Daoy (cell line): ENCODE results near the gene CYB5RL. TPM values are rescaled to one million over a fixed set of nuclear protein-coding genes. Genes with fewer than 3 reads are reported as not detected.
A peak's percentile ranks its signal among the peaks of the same experiment; 100 is the strongest.
"Not testable (repeated sequence)": the region's sequence is repeated elsewhere in the genome, so short reads cannot be mapped to it uniquely, and the experiment has no call there.

Experiments
- DNase-seq: peaks from one replicate; pipeline ENCODE4 v3.0.0-alpha.2; 2015; ENCODE audit warnings: low read depth
- total RNA-seq: library from RNA; depleted of rRNA; stranded (reverse); fragments of >200 nt; shearing (Covaris generic); gene quantifications from 2 replicates; pipeline ENCODE4 v1.2.3, GENCODE V29; 2014

Gene CYB5RL
- total RNA-seq, 1 experiment from 2014 or later: 8.9 TPM

DNA sequence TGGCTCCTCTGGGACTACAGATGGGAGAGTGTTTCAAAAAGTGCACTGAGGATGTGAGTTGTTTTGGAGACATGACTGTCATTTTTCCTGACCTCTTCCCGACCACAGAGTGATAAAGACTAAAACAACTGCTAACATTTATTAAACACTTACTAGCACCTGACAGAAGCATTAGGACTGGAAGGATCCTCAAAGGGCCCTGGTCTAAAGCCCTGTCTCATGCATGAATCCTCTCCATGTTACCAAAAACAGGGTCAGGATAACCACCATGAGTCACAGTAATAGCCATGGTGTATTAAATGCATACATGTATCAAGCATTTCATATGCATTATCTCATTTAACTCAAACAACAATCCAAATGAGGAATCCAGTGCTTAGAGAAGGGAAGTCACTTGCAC, 11.5 kb downstream of the CYB5RL start:
- no peak for DNase-seq

DNA sequence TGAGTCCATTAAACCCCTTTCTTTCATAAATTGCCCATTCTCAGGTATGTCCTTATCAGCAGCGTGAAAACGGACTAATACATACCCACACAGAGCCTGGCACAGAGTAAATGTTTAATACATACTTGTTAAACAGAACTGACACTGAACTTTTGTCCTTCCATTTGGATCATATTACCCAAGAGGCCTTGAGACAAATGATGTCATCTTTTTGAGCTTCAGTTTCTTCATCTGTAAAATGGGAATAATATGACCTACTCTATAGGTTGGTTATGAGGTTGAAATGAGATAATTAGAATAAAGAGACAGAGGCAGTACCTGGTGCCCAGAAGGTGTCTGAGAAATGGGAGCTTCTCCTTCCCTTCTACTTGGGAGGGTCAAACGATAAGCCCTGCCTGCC, 13.8 kb downstream of the CYB5RL start:
- no peak for DNase-seq

DNA sequence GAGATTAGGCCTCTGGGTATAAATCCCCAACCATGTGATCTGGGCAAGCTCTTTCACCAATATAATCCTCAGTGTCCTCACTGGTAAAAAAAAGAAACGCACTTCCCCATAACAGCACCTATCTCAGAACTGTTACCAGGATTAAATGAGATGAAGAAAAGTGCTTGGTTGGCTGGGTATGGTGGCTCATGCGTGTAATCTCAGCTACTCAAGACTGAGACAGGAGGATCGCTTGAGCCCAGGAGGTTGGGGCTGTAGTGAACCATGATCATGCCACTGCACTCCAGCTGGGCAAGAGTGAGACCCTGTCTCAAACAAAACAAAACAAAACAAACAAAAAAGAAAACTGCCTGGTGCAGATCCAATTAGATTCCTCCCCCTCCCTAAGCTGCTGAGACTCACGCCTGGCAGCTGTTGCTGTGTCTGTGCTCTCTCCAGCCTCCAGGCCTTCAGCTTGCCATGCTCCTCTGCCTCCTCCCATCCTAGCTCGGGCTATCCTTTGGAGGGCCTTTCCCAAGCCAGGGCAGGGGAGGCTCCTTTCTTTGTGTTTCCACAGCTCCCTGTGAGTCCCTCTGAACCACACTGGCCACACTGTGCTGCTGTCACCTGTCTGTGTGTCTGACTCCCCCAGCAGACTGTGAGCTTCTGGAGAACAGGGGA, 19.0 kb downstream of the CYB5RL start:
- DNase-seq: no peak

- DNase-seq: no peak
Observed at GRCh38 chr1:54178296-54179070, 21.3 kb downstream of the CYB5RL start.

GRCh38 chr1:54177726-54178125, 22.1 kb downstream of the CYB5RL start:
- no peak for DNase-seq

GRCh38 chr1:54176621-54177327, 23.1 kb downstream of the CYB5RL start:
- no peak for DNase-seq

DNA sequence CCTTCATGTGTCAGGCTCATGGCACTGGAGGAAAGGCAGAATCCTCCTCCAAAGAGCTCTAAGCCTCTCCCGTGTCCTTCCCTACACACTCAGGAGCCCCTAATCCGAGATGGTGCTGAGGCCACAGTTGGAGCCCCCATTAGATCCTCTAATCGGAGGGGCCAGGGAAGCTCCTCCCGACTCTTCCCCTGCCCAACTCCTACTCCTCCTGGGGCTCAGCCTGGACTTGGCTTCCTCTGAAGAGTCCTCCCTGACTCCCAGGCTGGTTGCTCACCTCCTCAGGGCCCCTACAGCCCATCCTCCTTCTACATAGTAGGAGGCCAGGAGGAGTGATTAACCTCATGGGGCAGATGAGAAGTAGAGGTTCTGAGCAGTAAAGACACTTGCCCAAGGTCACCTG, 25.7 kb downstream of the CYB5RL start:
- DNase-seq: no peak

DNA sequence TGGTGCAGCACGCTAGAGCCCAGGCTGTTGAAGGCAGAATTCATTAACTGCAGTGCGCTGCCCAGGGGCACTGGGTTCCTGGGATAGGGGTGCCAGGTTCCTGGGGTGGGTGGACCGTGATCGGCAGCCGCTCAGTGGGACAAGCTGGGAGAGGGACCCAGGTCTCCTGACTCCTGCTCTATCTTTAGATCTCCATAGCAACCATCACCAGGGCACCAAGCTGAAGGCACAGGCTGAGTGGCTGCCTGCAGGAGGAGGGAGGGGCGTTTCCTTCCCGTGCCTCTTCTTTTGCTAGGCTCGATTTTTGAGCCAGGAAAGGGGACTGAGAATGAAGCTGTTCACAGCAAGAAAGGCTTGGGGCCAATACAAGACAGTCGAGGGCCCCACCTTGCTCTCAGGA, 26.1 kb downstream of the CYB5RL start:
- no peak for DNase-seq

GRCh38 chr1:54172614-54173599, 26.9 kb downstream of the CYB5RL start:
- no peak for DNase-seq

DNA sequence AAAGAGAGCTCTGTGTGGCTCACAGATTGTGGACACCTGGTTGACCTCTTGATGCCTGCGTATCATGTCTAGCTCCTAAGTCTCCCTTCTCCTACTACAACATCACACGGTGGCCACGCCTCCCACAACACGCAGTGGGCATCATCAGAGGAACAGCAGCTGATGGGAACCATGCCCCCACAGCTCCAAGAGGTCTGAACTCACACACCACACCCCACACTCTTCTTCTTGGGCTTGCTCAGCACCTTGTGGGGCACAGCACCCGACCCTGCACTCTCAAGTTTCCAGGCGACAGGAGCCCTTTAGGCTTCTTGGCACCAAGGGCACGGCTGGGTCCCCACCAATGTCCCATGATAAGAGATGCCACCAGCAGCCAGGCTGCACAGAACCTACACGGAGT, 28.2 kb downstream of the CYB5RL start:
- DNase-seq: no peak

DNA sequence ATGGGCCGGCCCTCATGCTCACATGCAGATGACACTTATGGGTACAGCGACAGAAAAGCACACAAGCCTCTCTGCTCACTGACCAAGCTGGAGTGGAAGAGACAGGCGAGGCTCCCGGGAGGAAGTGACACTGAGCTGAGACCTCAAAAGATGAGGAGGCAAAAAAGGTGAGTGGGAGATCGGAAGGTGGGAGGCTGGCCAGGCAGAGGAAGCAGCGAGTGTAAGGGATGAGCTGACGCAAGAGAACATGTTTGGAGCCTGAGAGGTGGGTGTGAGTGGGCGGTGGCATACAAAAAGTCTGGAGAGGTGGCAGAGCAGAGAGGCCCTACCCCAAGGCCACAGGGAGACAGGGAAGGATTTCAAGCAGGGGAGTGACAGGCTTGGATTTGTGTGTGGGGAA, 28.8 kb downstream of the CYB5RL start:
- no peak for DNase-seq

DNA sequence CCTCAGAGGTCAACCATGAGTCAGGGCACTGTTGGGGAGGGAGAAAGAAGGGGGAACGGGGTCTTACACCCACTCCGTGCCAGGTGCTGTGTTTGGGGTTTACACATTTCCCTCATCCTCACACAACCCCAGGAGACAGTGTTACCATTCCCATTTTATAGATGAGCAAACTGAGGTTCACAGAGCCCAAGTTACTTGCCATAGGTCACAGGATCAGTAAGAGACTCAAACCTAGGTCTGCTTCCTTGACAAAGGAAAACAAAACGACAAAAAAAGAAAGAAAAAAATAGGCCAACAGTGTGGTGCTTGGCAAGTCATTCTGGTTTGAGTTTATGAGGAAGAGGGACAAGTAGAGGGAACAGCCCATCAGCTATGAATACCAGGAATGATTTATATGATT, 30.8 kb downstream of the CYB5RL start:
- no peak for DNase-seq

- DNase-seq: no peak
Observed at GRCh38 chr1:54168206-54168965, 31.4 kb downstream of the CYB5RL start.

- DNase-seq: peak; percentile 62
Observed at GRCh38 chr1:54167422-54168139, 32.2 kb downstream of the CYB5RL start.

DNA sequence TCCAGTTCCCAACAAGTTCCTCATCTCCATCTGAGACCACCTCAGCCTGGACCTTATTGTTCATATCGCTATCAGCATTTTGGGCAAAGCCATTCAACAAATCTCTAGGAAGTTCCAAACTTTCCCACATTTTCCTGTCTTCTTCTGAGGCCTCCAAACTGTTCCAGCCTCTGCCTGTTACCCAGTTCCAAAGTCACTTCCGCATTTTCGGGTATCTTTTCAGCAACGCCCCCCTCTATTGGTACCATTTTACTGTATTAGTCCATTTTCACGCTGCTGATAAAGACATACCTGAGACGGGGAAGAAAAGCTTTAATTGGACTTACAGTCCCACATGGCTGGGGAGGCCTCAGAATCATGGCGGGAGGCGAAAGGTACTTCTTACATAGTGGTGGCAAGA, 33.5 kb downstream of the CYB5RL start:
- DNase-seq: not testable (repeated sequence)

DNA sequence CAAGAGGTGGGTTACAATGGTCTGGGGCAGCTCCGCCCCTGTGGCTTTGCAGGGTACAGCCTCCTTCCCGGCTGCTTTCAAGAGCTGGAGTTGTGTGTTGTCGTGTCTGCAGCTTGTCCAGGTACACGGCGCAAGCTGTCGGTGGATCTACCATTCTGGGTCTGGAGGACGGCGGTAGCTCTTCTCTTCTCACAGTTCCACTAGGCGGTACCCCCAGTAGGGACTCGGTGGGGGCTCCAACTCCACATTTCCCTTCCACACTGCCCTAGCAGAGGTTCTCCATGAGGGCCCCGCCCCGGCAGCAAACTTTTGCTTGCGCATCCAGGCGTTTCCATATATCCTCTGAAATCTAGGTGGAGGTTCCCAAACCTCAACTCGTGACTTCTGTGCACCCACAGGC, 34.7 kb downstream of the CYB5RL start:
- no peak for DNase-seq

- DNase-seq: no peak
Observed at GRCh38 chr1:54163573-54163972, 36.3 kb downstream of the CYB5RL start.

DNA sequence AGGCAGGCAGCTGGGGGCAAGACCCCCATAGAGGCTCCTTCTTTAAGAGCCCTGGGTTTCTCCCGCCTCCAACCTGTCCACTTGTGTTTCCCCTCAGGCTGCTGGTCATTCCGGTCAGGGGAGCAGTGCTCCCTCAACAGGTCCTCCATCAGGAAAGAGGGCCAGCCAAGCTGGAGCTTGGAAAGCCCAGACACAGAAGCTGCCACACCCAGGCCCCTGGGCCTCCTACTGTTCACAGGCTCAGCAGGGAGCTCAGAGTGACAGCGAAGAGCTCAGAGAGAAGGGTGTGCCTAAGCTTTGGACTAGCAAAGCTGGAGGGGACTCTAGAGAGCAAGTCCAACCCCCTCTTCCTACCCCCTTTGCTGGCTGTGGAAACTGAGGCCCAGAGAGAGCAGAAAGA, 36.8 kb downstream of the CYB5RL start:
- DNase-seq: no peak

GRCh38 chr1:54161495-54162168, 38.2 kb downstream of the CYB5RL start:
- DNase-seq: no peak

- DNase-seq: no peak
Observed at GRCh38 chr1:54160351-54160750, 39.5 kb downstream of the CYB5RL start.
